Head of caudate nucleus (tissue), 42 donors: Measurements from ENCODE around the gene GATA6.
"Not testable (repeated sequence)": the region's sequence is repeated elsewhere in the genome, so short reads cannot be mapped to it uniquely, and the experiment has no call there.

Experiments
- DNase-seq, 42 donors: peaks; one replicate each; pipeline versions ENCODE4 v3.0.0 to v3.0.0-alpha.2; 2020 to 2021; ENCODE audit warnings: mixed read lengths in 7 of 42
- intact Hi-C: fragments of 100-400 bp; cut with DNase I; formaldehyde crosslinking; loops from one replicate; pipeline ENCODE4 v1.15.0; 2022

The GATA6 gene

GRCh38 chr18:22196943-22197342, 27.6 kb downstream of the GATA6 start:
- DNase-seq, intact Hi-C loops: not testable (repeated sequence)

- intact Hi-C loops: no loop called here
- DNase-seq: no peak
Measured at GRCh38 chr18:22197668-22198067, 28.3 kb downstream of the GATA6 start.

- intact Hi-C loops: no loop called here
- no peak for DNase-seq
Measured at GRCh38 chr18:22198163-22198562, 28.8 kb downstream of the GATA6 start.

GRCh38 chr18:22199005-22199404, 29.6 kb downstream of the GATA6 start:
- intact Hi-C loops: no loop called here
- DNase-seq: no peak

GRCh38 chr18:22200611-22201225, 31.3 kb downstream of the GATA6 start:
- DNase-seq: no peak
- intact Hi-C loops: no loop called here

- no peak for DNase-seq
- intact Hi-C loops: no loop called here
Measured at GRCh38 chr18:22203035-22203434, 33.6 kb downstream of the GATA6 start.

GRCh38 chr18:22203536-22204213, 34.3 kb downstream of the GATA6 start:
- intact Hi-C loops: no loop called here
- DNase-seq: no peak

- no peak for DNase-seq
- intact Hi-C loops: no loop called here
Measured at GRCh38 chr18:22204214-22204536, 34.8 kb downstream of the GATA6 start.

- intact Hi-C loops: no loop called here
- no peak for DNase-seq
Measured at GRCh38 chr18:22204996-22205395, 35.6 kb downstream of the GATA6 start.

GRCh38 chr18:22207021-22207758, 37.8 kb downstream of the GATA6 start:
- no peak for DNase-seq
- intact Hi-C loops: no loop called here

- intact Hi-C loops: no loop called here
Measured at GRCh38 chr18:22210311-22210754, 40.9 kb downstream of the GATA6 start.

GRCh38 chr18:22211657-22212056, 42.3 kb downstream of the GATA6 start:
- intact Hi-C loops: no loop called here

More at GRCh38 chr18:22210311-22210754, 40.9 kb downstream of the GATA6 start:
- DNase-seq: no peak

GRCh38 chr18:22213333-22213973, 44.1 kb downstream of the GATA6 start:
- no peak for DNase-seq
- intact Hi-C loops: no loop called here

More at GRCh38 chr18:22211657-22212056, 42.3 kb downstream of the GATA6 start:
- DNase-seq: no peak

GRCh38 chr18:22214731-22215528, 45.5 kb downstream of the GATA6 start:
- intact Hi-C loops: no loop called here

GRCh38 chr18:22218835-22219234, 49.4 kb downstream of the GATA6 start:
- intact Hi-C loops: no loop called here
- no peak for DNase-seq

More at GRCh38 chr18:22214731-22215528, 45.5 kb downstream of the GATA6 start:
- no peak for DNase-seq

- no peak for DNase-seq
- intact Hi-C loops: no loop called here
Measured at GRCh38 chr18:22219568-22220355, 50.4 kb downstream of the GATA6 start.

- DNase-seq, intact Hi-C loops: not testable (repeated sequence)
Measured at GRCh38 chr18:22220585-22220984, 51.2 kb downstream of the GATA6 start.

GRCh38 chr18:22221350-22221749, 52.0 kb downstream of the GATA6 start:
- no peak for DNase-seq
- intact Hi-C loops: no loop called here
